Omental fat pad (tissue), 4 donors: ENCODE measurements around the gene PRKAR1B. TPM values are rescaled to one million over a fixed set of nuclear protein-coding genes. Genes with fewer than 3 reads are reported as not detected.

ENCODE experiments used
- ATAC-seq: fragments of 150-250 bp; one replicate; pipeline ENCODE4 v1.9.1; 2016; ENCODE audit warnings: mild to moderate bottlenecking, moderate library complexity; ENCODE audit not compliant: low FRiP score
- DNase-seq: peaks from one replicate; pipeline ENCODE4 v3.0.0-alpha.2; 2019; ENCODE audit warnings: low spot score
- CTCF ChIP-seq, 3 donors: fragments of 450-650 bp; IDR thresholded peaks; one replicate each; pipeline ENCODE4 v1.5.1; 2016 to 2017; ENCODE audit warnings: antibody characterized with exemption in 3 of 3, mild to moderate bottlenecking in 3 of 3, moderate library complexity in 2 of 3
- total RNA-seq, 4 donors: library from RNA; depleted of rRNA; stranded (reverse); fragments of >200 nt; gene quantifications; one replicate each; pipeline ENCODE4 v1.1.0, GENCODE V29; 2016

Gene PRKAR1B
- total RNA-seq, 4 donors from 2014 or later, result 9.0 to 11.4 (median 10.3) TPM

GRCh38 chr7:628402-628763 lies 98.7 kb downstream of the PRKAR1B start:
- no peak for TF ChIP-seq CTCF (IDR thresholded peaks at IDR 0.05)
- ATAC-seq (no peak), DNase-seq (no peak)

- TF ChIP-seq CTCF (IDR thresholded peaks at IDR 0.05), result no peak
- DNase-seq (no peak), ATAC-seq (no peak)
Measured at GRCh38 chr7:627661-628401, 99.2 kb downstream of the PRKAR1B start.

GRCh38 chr7:625376-625971 lies 101.6 kb downstream of the PRKAR1B start:
- ATAC-seq (no peak), DNase-seq (no peak)
- TF ChIP-seq CTCF (IDR thresholded peaks at IDR 0.05), result no peak

GRCh38 chr7:623464-623863 lies 103.6 kb downstream of the PRKAR1B start:
- no peak for TF ChIP-seq CTCF (IDR thresholded peaks at IDR 0.05)
- DNase-seq, result no peak
- no peak for ATAC-seq

GRCh38 chr7:621572-622285 lies 105.4 kb downstream of the PRKAR1B start:
- DNase-seq (no peak), ATAC-seq (no peak)
- TF ChIP-seq CTCF (IDR thresholded peaks at IDR 0.05), result no peak

- DNase-seq (no peak), ATAC-seq (no peak)
- TF ChIP-seq CTCF (IDR thresholded peaks at IDR 0.05), result no peak
Measured at GRCh38 chr7:620885-621284, 106.2 kb downstream of the PRKAR1B start.
